ENCODE results near the gene CARM1. TPM values are rescaled to one million over a fixed set of nuclear protein-coding genes. Genes with fewer than 3 reads are reported as not detected.

Gene CARM1
- total RNA-seq, 1 donor from 2014 or later, result 78.0 TPM

GRCh38 chr19:10839114-10840050 is 32.0 kb upstream of the CARM1 start:
- H3K9me3 Mint-ChIP-seq, result peaks cover 12% of the 10 kb centered on the region
- DNase-seq (ENCODE audit: low spot score in 2 of 2, unreplicated experiment in 2 of 2), result no peak
- no peaks in the 10 kb centered on the region for H3K27me3 Mint-ChIP-seq (ENCODE audit: low read depth)
- no peak overlapping the region for H3K4me3 Mint-ChIP-seq
- peaks cover 3% of the 10 kb centered on the region for H3K36me3 Mint-ChIP-seq
- peaks cover 11% of the 10 kb centered on the region for H3K4me1 Mint-ChIP-seq
- no peak overlapping the region for H3K27ac Mint-ChIP-seq
- no peak for TF ChIP-seq CTCF (IDR thresholded peaks at IDR 0.05; ENCODE audit: unreplicated experiment)

GRCh38 chr19:10842788-10843187 is 28.6 kb upstream of the CARM1 start:
- DNase-seq (ENCODE audit: low spot score in 2 of 2, unreplicated experiment in 2 of 2), result no peak
- no peak for TF ChIP-seq CTCF (IDR thresholded peaks at IDR 0.05; ENCODE audit: unreplicated experiment)
- Mint-ChIP-seq H3K36me3 (no peaks in the 10 kb centered on the region), H3K4me3 (no peak overlapping the region), H3K27ac (no peak overlapping the region), H3K9me3 (peaks cover 10% of the 10 kb centered on the region), H3K4me1 (no peaks in the 10 kb centered on the region), H3K27me3 (ENCODE audit: low read depth) (peaks cover 2% of the 10 kb centered on the region)

- Mint-ChIP-seq H3K27me3 (ENCODE audit: low read depth) (peaks cover 4% of the 10 kb centered on the region), H3K4me3 (no peak overlapping the region), H3K9me3 (peaks cover 6% of the 10 kb centered on the region), H3K27ac (no peak overlapping the region), H3K36me3 (no peaks in the 10 kb centered on the region), H3K4me1 (peaks cover 3% of the 10 kb centered on the region)
- no peak for TF ChIP-seq CTCF (IDR thresholded peaks at IDR 0.05; ENCODE audit: unreplicated experiment)
- DNase-seq (ENCODE audit: low spot score in 2 of 2, unreplicated experiment in 2 of 2), result no peak
Observed at GRCh38 chr19:10846500-10847202, 24.7 kb upstream of the CARM1 start.

GRCh38 chr19:10848230-10848856 is 23.0 kb upstream of the CARM1 start, which contains the start of gene C19orf38:
Gene C19orf38, plus strand, starts transcription at chr19:10848415. Its CDS starts 94 bp downstream, at chr19:10848509.
- Mint-ChIP-seq H3K4me3 (peak within 1 kb of the TSS; percentile 28), H3K4me1 (peaks cover 3% of the 10 kb centered on the region), H3K9me3 (peaks cover 6% of the 10 kb centered on the region), H3K27me3 (ENCODE audit: low read depth) (peaks cover 4% of the 10 kb centered on the region), H3K36me3 (no peaks in the 10 kb centered on the region), H3K27ac (peak within 1 kb of the TSS; percentile 16)
- TF ChIP-seq CTCF (IDR thresholded peaks at IDR 0.05; ENCODE audit: unreplicated experiment), result no peak
- DNase-seq (ENCODE audit: low spot score in 2 of 2, unreplicated experiment in 2 of 2), result no peak

- no peak overlapping the region for H3K4me3 Mint-ChIP-seq
- no peak for TF ChIP-seq CTCF (IDR thresholded peaks at IDR 0.05; ENCODE audit: unreplicated experiment)
- no peaks in the 10 kb centered on the region for H3K36me3 Mint-ChIP-seq
- H3K4me1 Mint-ChIP-seq, result peaks cover 3% of the 10 kb centered on the region
- no peak overlapping the region for H3K27ac Mint-ChIP-seq
- peaks cover 4% of the 10 kb centered on the region for H3K27me3 Mint-ChIP-seq (ENCODE audit: low read depth)
- DNase-seq (ENCODE audit: low spot score in 2 of 2, unreplicated experiment in 2 of 2), result no peak
- peaks cover 6% of the 10 kb centered on the region for H3K9me3 Mint-ChIP-seq
Observed at GRCh38 chr19:10850631-10851030, 20.7 kb upstream of the CARM1 start.

All from mesothelial cell of epicardium (in vitro differentiated cells).